HepG2 (cell line): ENCODE data around the gene TNFSF12. TPM values are rescaled to one million over a fixed set of nuclear protein-coding genes. Genes with fewer than 3 reads are reported as not detected.
A peak's percentile ranks its signal among the peaks of the same experiment; 100 is the strongest.

Experiments
- ATAC-seq: fragments of 200-7000 bp; cut with Tn5 transposase; 3 replicates; pipeline ENCODE4 v1.9.1; 2020; ENCODE audit warnings: mild to moderate bottlenecking, moderate library complexity
- BruUV-seq: library from RNA; stranded (reverse); fragments of 400-500 nt; replicated peaks from 2 replicates; lab custom pipeline; 2021; lab: Mats Ljungman, UMichigan
- CTCF ChIA-PET: fragments of 300-600 bp; formaldehyde crosslinking; extraction: SDS; loops from one replicate; lab custom pipeline; 2021; ENCODE audit warnings: low total read pairs, inconsistent platforms, low intra/inter-chr PET ratio; lab: Yijun Ruan, JAX
- POLR2A ChIA-PET: fragments of 350-600 bp; sonication (Branson Sonifier 250); formaldehyde crosslinking; loops from one replicate; lab custom pipeline; 2020; ENCODE audit warnings: antibody characterized with exemption, inconsistent platforms; lab: Yijun Ruan, JAX
- DNase-seq: peaks from one replicate; pipeline ENCODE4 v3.0.0-alpha.2; 2015; ENCODE audit warnings: low spot score
- FAIRE-seq: peaks from 3 replicates; lab custom pipeline; 2011; peaks lifted over from hg19 to GRCh38; lab: Jason Lieb, UNC
- H2AFZ ChIP-seq: one replicate; pipeline ENCODE4 v1.6.1; 2011; ENCODE audit warnings: low read length, inconsistent platforms
- H3K27ac ChIP-seq: fragments of 300-600 bp; 3 replicates; pipeline ENCODE4 v1.8.0; 2011; ENCODE audit warnings: mixed run types, mild to moderate bottlenecking, mixed read lengths, low read length, inconsistent platforms; ENCODE audit not compliant: insufficient read depth; ENCODE audit errors: extremely low read length
- H3K27me3 ChIP-seq, 2 experiments: fragments of 200-600 bp in 1 of 2; 2 replicates in 1 of 2; 3 replicates in 1 of 2; pipeline versions ENCODE4 v1.6.0 to v1.8.0; 2011; ENCODE audit warnings: low read length in 2 of 2, mild to moderate bottlenecking in 2 of 2, moderate library complexity in 2 of 2, inconsistent platforms in 1 of 2; ENCODE audit not compliant: insufficient read depth in 2 of 2, control insufficient read depth in 1 of 2
- H3K36me3 ChIP-seq, 2 experiments: fragments of 200-600 bp in 1 of 2; replicated peaks in 1 of 2; 2 replicates in 1 of 2; 3 replicates in 1 of 2; pipeline versions ENCODE4 v1.5.1 to v1.8.0; 2011; ENCODE audit warnings: low read length in 2 of 2, inconsistent platforms in 1 of 2; ENCODE audit not compliant: insufficient read depth in 2 of 2, control insufficient read depth in 1 of 2
- H3K4me1 ChIP-seq: 2 replicates; pipeline ENCODE4 v1.5.1; 2012; ENCODE audit warnings: low read length, inconsistent platforms; ENCODE audit not compliant: insufficient read depth
- H3K4me2 ChIP-seq: 2 replicates; pipeline ENCODE4 v1.6.0; 2011; ENCODE audit warnings: low read depth, low read length, inconsistent platforms
- H3K4me3 ChIP-seq, 3 experiments: fragments of 200-600 bp in 1 of 3; sonication (generic), shearing (Covaris generic) in 1 of 3; replicated peaks in 1 of 3; 2 replicates each; pipeline ENCODE4 v1.5.1; 2011 to 2016; ENCODE audit warnings: low read length in 3 of 3, inconsistent platforms in 2 of 3, low read depth in 2 of 3, mild to moderate bottlenecking in 2 of 3, control low read depth in 1 of 3, mixed read lengths in 1 of 3; ENCODE audit not compliant: insufficient read depth in 1 of 3
- H3K79me2 ChIP-seq: one replicate; pipeline ENCODE4 v1.6.1; 2011; ENCODE audit warnings: low read length, inconsistent platforms; ENCODE audit not compliant: insufficient read depth
- H3K9ac ChIP-seq: 2 replicates; pipeline ENCODE4 v1.6.0; 2011; ENCODE audit warnings: mild to moderate bottlenecking, low read depth, low read length, inconsistent platforms; ENCODE audit not compliant: insufficient read depth
- H3K9me3 ChIP-seq: 2 replicates; pipeline ENCODE4 v1.5.1; 2012; ENCODE audit warnings: mild to moderate bottlenecking, low read length
- H4K20me1 ChIP-seq: 2 replicates; pipeline ENCODE4 v1.6.0; 2011; ENCODE audit warnings: inconsistent platforms, mild to moderate bottlenecking, low read length, moderate library complexity; ENCODE audit not compliant: insufficient read depth
- EED ChIP-seq: sonication (generic); formaldehyde crosslinking; IDR thresholded peaks from 2 replicates; pipeline ENCODE4 v1.5.0; 2020; ENCODE audit warnings: mild to moderate bottlenecking, missing genetic modification reagents
- SETDB1 ChIP-seq: sonication (generic); formaldehyde crosslinking; IDR thresholded peaks from 2 replicates; pipeline ENCODE4 v1.5.1; 2020; ENCODE audit warnings: missing genetic modification reagents, mild to moderate bottlenecking, borderline replicate concordance
- ZNF280D ChIP-seq: sonication (generic); formaldehyde crosslinking; IDR thresholded peaks from 2 replicates; pipeline ENCODE4 v1.5.1; 2020; ENCODE audit warnings: mild to moderate bottlenecking, missing genetic modification reagents
- WGBS: methylation state at CpG from one replicate; pipeline ENCODE4 v1.1.6; 2017; ENCODE audit warnings: low lambda C conversion rate; 5-methylcytosine and 5-hydroxymethylcytosine counted together
- in situ Hi-C: cut with HindIII; loops from 2 replicates; pipeline ENCODE4 v1.10.0; 2017; ENCODE audit warnings: low pct_unique_long_range_greater_than_20kb; ENCODE audit not compliant: extremely low pct_ligation_motif_present
- intact Hi-C: fragments of 100-400 bp; cut with micrococcal nuclease; formaldehyde crosslinking; loops from one replicate; pipeline ENCODE4 v1.10.0; 2022; ENCODE audit not compliant: unreplicated experiment
- polyA plus RNA-seq, 8 experiments: library from polyadenylated mRNA; depleted of rRNA in 3 of 8; stranded (reverse) in 7 of 8; unstranded in 1 of 8; fragments of >200 nt; fragmentation: Illumina TruSeq in 4 of 8; extraction: Trizol in 4 of 8; gene quantifications; 2 replicates each; pipeline versions ENCODE4 v1.2.1 to v1.2.3, GENCODE V29; 2011 to 2016; ENCODE audit warnings: low read depth in 4 of 8, missing spikeins in 1 of 8, mixed read lengths in 1 of 8; ENCODE audit not compliant: insufficient read depth in 1 of 8
- total RNA-seq, 5 experiments: library from RNA; depleted of rRNA; stranded (reverse); fragments of >200 nt; fragmentation: Illumina TruSeq; extraction: Trizol; gene quantifications; 2 replicates each; pipeline ENCODE4 v1.2.3, GENCODE V29; 2016; ENCODE audit warnings: low read depth in 1 of 5

The TNFSF12 gene
- total and polyA plus RNA-seq, 2 of the 13 experiments (the other 11 are each of a cell fraction or from before 2014, with no cell fraction given): 0.93 to 7.2 TPM

- H2AFZ ChIP-seq: no peak overlapping the region
- DNase-seq: no peak
- intact Hi-C loops (loop anchor here (2.0 kb wide), 1 partner anchor 13 kb away; no protein-coding TSS in a partner anchor), in situ Hi-C loops (no loop called here)
- H3K79me2 ChIP-seq: no peaks in the 10 kb centered on the region
- no TSS peak for BruUV-seq
- CTCF ChIA-PET: no interaction called here
- H3K4me2 ChIP-seq: no peak overlapping the region
- no peak for ATAC-seq
- H3K27ac ChIP-seq: no peak overlapping the region
- H3K9ac ChIP-seq: no peak overlapping the region
- H3K4me3 ChIP-seq: no peak overlapping the region
- POLR2A ChIA-PET: no interaction called here
- H3K27me3 ChIP-seq: peaks cover 0 to 2% of the 10 kb centered on the region in 2 experiments; a peak in 1 of 5 replicates
- TF ChIP-seq EED (CRISPR knock-in tag): no peak
- TF ChIP-seq SETDB1 (CRISPR knock-in tag): 0 out of 2 replicates have a peak, but pooled peaks have one; percentile 76
- TF ChIP-seq ZNF280D (CRISPR knock-in tag): 0 out of 2 replicates have a peak, but pooled peaks have one; percentile 33
- WGBS: 62% methylated on average over 3 of the region's 3 CpGs
- FAIRE-seq: no peak
- H3K36me3 ChIP-seq: no peaks in the 10 kb centered on the region
- H4K20me1 ChIP-seq: no peaks in the 10 kb centered on the region
- peaks cover 49% of the 10 kb centered on the region for H3K4me1 ChIP-seq
- peaks cover 15% of the 10 kb centered on the region for H3K9me3 ChIP-seq
Observed at GRCh38 chr17:7538050-7538449, 10.8 kb upstream of the TNFSF12 start.
